Mucosa of gallbladder (tissue), 1 donor: ENCODE measurements around the gene LLGL1. TPM values are rescaled to one million over a fixed set of nuclear protein-coding genes. Genes with fewer than 3 reads are reported as not detected.

Experiments used
- DNase-seq: peaks from one replicate; pipeline ENCODE4 v3.0.0-alpha.2; 2020; ENCODE audit warnings: low spot score
- total RNA-seq: library from RNA; stranded (reverse); gene quantifications from one replicate; pipeline ENCODE4 v1.2.1, GENCODE V29; 2021
- donor health status: DM: no; HTN: no; CAD: no.

LLGL1 gene
- total RNA-seq, 1 donor from 2014 or later = 19.6 TPM

GRCh38 chr17:18270046-18270931 lies 44.9 kb downstream of the LLGL1 start:
- no peak for DNase-seq

DNA sequence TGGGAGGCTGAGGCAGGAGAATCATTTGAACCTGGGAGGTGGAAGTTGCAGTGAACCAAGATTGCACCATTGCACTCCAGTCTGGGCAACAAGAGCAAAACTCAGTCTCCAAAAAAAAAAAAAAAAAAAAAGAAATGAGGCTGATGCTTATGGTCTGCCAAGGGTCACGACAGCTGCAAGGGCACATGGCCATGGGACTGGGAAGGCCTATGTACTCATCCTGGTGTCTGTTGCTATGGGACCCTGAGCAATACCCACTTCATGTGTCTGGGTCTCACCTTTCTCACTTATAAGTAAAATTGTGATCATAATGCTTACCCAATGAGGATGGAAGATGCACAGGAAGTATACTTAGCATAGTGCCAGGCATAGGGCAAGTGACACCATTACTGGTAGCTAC lies 51.6 kb downstream of the LLGL1 start:
- DNase-seq = no peak

- no peak for DNase-seq
Observed at GRCh38 chr17:18278867-18279266, 53.4 kb downstream of the LLGL1 start.

DNA sequence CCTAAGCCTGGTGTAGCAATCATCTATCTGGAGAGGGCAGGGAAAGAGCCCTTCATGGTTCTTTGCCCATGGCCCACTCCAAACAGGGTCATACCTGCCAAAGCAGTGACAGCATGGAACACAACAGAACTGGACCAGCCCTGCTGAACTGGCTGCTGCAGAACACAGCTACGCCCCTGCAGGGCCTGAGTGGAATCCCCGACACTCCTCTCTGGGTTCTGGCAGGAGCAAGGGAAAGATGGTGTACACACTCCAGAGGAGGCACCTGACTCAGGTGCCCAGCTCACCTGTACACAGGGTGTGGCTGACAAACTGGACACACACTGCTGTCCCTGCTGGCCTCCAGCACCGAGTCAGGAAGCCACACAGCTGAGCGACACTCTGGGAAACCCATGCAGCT lies 54.8 kb downstream of the LLGL1 start:
- no peak for DNase-seq

GRCh38 chr17:18280766-18281371 lies 55.4 kb downstream of the LLGL1 start:
- DNase-seq = no peak

GRCh38 chr17:18281788-18282187 lies 56.4 kb downstream of the LLGL1 start:
- no peak for DNase-seq

GRCh38 chr17:18285296-18285695 lies 59.9 kb downstream of the LLGL1 start:
- DNase-seq = no peak

DNA sequence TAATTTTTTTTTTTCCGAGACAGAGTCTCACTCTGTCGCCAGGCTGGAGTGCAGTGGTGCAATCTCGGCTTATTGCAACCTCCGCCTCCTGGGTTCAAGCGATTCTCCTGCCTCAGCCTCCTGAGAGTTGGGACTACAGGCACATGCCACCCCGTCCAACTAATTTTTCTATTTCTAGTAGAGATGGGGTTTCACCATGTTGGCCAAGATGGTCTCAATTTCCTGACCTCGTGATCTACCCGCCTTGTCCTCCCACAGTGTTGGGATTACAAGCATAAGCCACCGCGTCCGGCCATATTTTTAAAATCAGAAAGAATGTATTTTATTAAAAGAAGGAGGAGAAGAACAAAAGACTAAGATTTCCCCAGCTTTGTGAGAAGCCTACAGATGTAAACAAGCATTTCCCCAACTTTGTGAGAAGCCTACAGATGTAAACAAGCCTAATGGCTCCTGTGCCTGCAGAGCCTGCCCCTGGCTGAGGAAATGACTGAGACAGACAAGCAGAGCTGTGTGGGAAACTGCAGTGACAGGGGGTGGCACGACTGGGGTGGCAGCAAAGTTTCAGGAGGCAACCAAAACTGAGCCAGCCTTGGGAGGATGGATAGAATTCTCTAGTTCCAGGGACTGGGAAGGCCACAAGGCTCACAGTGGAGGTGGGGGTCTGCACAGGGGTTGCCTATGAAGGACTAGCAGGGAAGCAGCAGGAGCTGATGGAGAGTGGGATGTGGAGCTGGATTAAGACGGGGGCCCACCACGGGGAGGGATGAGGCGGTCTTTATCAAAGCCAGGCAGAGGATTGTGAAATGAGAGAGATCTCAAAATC lies 66.5 kb downstream of the LLGL1 start:
- no peak for DNase-seq

Other genes starting within 250 kb of the LLGL1 start
- gene ATPAF2, start 186.5 kb upstream of the LLGL1 start, total RNA-seq = 37.6 TPM
- 12.0 TPM for gene GID4, start 186.2 kb upstream of the LLGL1 start, total RNA-seq
- gene DRG2, start 137.7 kb upstream of the LLGL1 start, total RNA-seq = 36.4 TPM
- gene MYO15A, start 116.9 kb upstream of the LLGL1 start, total RNA-seq = 3.3 TPM
- gene ALKBH5, start 41.8 kb upstream of the LLGL1 start, total RNA-seq = 123 TPM
- gene FLII, start 33.1 kb downstream of the LLGL1 start, total RNA-seq = 290 TPM
- 22.8 TPM for gene MIEF2, start 35.0 kb downstream of the LLGL1 start, total RNA-seq
- 25.6 TPM for gene TOP3A, start 89.4 kb downstream of the LLGL1 start, total RNA-seq
- 19.4 TPM for gene SMCR8, start 89.7 kb downstream of the LLGL1 start, total RNA-seq
- gene SHMT1, start 137.9 kb downstream of the LLGL1 start, total RNA-seq = 28.0 TPM
- 0.14 TPM for gene EVPLL, start 152.1 kb downstream of the LLGL1 start, total RNA-seq